ENCODE measurements around the gene ZMYM1. TPM values are rescaled to one million over a fixed set of nuclear protein-coding genes. Genes with fewer than 3 reads are reported as not detected.

Gene ZMYM1
- total RNA-seq, 4 donors from 2014 or later: 13.9 to 18.1 (median 14.7) TPM

DNA sequence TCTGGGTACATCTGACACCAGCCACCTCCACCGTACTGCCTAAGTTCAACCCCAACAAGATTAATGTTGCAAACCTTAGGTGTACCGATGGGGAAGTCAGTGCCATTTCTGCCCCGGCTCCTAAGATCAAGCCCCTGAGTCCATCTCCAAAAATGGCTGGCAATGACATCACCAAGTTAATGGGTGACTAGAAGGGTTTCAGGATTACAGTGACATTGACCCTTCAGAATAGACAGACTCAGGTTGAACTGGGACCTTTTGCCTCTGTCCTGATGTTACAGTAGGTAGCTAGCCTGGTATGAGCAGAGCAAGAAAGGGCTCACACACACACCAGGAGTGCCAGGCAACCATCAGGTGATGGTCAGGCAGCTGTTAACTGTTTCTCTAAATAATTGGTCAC, 25.8 kb upstream of the ZMYM1 start:
- TF ChIP-seq, protein P1, sequence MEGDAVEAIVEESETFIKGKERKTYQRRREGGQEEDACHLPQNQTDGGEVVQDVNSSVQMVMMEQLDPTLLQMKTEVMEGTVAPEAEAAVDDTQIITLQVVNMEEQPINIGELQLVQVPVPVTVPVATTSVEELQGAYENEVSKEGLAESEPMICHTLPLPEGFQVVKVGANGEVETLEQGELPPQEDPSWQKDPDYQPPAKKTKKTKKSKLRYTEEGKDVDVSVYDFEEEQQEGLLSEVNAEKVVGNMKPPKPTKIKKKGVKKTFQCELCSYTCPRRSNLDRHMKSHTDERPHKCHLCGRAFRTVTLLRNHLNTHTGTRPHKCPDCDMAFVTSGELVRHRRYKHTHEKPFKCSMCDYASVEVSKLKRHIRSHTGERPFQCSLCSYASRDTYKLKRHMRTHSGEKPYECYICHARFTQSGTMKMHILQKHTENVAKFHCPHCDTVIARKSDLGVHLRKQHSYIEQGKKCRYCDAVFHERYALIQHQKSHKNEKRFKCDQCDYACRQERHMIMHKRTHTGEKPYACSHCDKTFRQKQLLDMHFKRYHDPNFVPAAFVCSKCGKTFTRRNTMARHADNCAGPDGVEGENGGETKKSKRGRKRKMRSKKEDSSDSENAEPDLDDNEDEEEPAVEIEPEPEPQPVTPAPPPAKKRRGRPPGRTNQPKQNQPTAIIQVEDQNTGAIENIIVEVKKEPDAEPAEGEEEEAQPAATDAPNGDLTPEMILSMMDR (IDR thresholded peaks at IDR 0.05; ENCODE audit: low read depth): no peak

DNA sequence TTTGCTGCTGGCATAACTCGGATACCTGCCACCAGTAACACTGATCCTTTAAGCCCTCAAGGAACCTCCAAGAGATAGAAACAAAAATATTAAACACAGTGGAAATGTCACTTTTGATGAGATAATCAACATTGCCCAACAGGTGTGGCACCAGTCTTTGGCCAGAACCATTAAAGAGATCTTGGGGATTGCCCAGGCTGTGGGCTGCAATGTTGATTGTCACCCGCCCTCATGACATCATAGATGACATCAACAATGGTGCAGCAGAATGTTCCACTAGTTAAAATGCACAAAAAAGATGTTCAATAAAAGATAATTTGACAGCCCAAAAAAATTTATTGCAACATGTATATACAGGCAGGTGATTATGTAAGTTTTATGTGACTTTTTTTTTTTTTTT, 20.2 kb upstream of the ZMYM1 start:
- TF ChIP-seq, protein P1 (IDR thresholded peaks at IDR 0.05; ENCODE audit: low read depth): no peak

DNA sequence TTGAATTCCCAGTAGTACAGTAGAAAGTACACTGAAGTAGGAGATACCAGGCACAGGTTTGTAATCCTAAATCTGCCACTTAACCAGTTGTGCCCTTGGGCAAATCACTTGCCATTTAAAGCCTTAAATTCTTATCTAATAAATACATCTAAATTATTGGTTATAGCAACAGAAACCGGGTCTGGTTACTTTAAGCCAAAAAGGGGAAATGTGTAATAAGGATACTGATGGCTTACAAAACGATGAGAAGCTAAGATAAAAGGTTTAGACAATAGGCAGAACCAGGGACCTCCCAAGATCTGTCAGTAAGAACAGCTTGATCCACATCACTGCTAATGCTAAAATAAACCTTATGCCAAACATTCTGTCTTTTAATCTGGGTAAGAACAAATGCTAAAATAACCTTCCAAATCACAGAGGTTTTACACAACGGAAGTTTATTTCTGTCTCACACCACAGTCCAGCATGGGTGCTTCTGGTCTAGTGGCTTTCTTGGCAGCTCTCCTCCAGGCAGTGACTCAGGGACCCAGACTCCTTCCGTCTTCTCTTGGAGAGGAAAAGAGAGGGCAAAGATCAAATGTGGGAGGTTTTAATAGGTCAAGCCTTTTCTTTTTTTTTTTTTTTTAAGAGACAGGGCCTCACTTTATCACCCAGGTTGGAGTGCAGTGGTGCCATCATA, 16.5 kb upstream of the ZMYM1 start:
- TF ChIP-seq, protein P1 (IDR thresholded peaks at IDR 0.05; ENCODE audit: low read depth): no peak

DNA sequence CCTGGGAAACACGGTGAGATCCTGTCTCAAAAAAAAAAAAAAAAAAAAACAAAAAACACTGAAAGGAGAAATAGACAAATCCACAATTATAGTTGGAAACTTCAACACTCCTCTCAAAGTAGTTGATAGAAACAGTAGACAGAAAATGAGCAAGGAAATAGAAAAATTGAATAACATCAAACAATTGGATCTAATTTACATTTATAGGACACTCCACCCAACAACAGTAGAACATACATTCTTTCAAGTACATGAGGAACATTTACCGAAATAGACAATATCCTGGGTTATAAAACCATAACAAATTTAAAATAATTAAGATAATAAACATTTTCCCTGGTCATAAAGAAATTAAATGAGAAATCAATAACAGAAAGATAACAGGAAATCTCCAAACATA, 14.9 kb upstream of the ZMYM1 start:
- TF ChIP-seq, protein P1 (IDR thresholded peaks at IDR 0.05; ENCODE audit: low read depth): no peak

DNA sequence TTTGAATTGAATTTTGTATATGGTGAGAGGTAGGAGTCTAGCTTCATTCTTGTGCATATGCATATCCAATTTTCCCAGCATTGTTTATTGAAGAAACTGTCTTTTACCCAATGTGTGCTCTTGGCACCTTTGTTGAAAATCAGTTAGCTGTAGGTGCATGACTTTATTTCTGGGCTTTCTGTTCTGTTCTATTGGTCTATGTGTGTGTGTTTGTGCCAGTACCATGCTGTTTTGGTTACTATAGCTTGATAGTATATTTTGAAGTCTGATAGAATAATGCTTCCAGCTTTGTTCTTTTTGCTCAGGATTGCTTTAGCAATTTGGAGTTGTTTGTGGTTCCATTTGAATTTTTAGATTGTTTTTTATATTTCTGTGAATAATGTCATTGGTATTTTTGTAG, 9.4 kb upstream of the ZMYM1 start:
- TF ChIP-seq, protein P1 (IDR thresholded peaks at IDR 0.05; ENCODE audit: low read depth): no peak

DNA sequence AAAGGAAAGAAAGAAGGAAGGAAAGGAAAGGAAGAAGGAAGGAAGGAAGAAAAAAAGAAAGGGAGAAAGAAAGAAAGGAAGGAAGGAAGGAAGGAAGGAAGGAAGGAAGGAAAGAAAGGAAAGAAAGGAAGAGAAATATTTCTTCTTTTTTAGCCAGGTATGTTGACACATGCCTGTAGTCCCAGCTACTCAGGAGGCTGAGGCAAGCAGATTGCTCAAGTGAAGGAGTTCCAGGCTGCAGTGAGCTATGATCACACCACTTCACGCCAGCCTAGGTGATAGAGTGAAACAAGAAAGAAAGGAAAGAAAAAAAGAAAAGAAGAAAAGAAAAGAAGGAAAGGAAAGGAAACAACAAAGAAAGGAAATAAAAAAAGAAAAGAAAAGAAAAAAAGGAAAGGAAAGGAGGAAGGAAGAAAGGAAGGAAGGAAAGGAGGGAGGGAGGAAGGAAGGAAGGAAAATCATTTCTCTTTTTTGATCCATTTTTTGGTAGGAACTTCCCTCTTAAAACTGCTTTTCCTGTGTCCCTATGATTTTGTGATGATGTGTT, 5.8 kb upstream of the ZMYM1 start:
- TF ChIP-seq, protein P1 (IDR thresholded peaks at IDR 0.05; ENCODE audit: low read depth): no peak

DNA sequence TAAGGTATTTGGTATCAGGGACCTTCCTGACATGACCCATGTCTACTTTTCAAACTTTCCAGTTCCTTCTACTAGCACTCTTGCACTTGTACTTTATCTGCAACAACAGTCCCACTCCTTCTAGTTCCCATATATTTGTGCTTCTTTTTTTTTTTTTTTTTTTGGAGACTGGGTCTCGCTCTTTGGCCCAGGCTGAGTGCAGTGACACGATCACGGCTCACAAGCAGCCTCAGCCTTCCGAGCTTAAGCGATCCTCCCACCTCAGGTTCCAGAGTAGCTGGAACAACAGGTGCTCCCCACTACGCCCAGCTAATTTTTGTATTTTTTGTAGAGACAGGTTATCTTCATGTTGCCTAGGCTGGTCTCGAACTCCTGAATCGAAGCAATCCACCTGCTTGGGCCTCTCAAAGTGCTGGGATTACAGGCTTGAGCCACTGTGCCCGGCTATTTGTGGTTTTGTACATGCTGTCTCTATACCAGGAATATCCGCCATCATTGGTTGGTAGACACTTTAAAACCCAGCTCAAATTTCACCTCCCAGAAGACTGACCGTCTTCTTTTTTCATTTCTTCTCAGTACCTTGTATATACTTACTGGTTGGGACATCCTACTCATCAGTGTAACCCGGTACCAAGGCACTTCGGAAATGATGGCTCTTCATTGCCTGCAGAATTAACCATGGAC, 1.1 kb downstream of the ZMYM1 start:
- TF ChIP-seq, protein P1 (IDR thresholded peaks at IDR 0.05; ENCODE audit: low read depth): no peak

All from subcutaneous adipose tissue (tissue), 4 donors.